Brain microvascular endothelial cell (primary cell): ENCODE data around the gene ZNF891.

Experiments
- DNase-seq: peaks from one replicate; pipeline ENCODE4 v3.0.0-alpha.2; 2020
- H3K27ac ChIP-seq: fragments of 250-450 bp; sonication (Bioruptor Pico); 2 replicates; pipeline ENCODE4 v1.5.1; 2020; ENCODE audit warnings: mild to moderate bottlenecking, moderate library complexity
- H3K27me3 ChIP-seq: fragments of 250-450 bp; sonication (Bioruptor Pico); replicated peaks from 2 replicates; pipeline ENCODE4 v1.5.1; 2020; ENCODE audit warnings: mild to moderate bottlenecking
- H3K36me3 ChIP-seq: fragments of 250-450 bp; sonication (Bioruptor Pico); replicated peaks from 2 replicates; pipeline ENCODE4 v1.5.1; 2020; ENCODE audit warnings: mild to moderate bottlenecking
- H3K4me3 ChIP-seq: 2 replicates; pipeline ENCODE4 v1.5.1; 2011; ENCODE audit warnings: low read depth, mild to moderate bottlenecking, control low read depth, low read length, moderate library complexity
- CTCF ChIP-seq: IDR thresholded peaks from 2 replicates; pipeline ENCODE4 v1.5.1; 2011; ENCODE audit warnings: low read depth, mild to moderate bottlenecking, moderate library complexity, low read length, control low read depth, inconsistent platforms; ENCODE audit errors: missing control alignments
- in situ Hi-C: cut with HindIII; loops from 2 replicates; pipeline ENCODE4 v1.10.0; 2017; ENCODE audit warnings: low sequenced_read_pairs, low pct_ligation_motif_present

Gene ZNF891

GRCh38 chr12:133058203-133059113 is 71.6 kb downstream of the ZNF891 start:
- H3K27me3 ChIP-seq = no peaks in the 10 kb centered on the region
- no peak for TF ChIP-seq CTCF
- H3K27ac ChIP-seq = no peak overlapping the region
- in situ Hi-C loops = no loop called here
- no peak for DNase-seq
- H3K4me3 ChIP-seq = no peak overlapping the region
- peaks cover 33% of the 10 kb centered on the region for H3K36me3 ChIP-seq

GRCh38 chr12:133057446-133057845 is 72.6 kb downstream of the ZNF891 start:
- Histone ChIP-seq H3K27me3 (no peaks in the 10 kb centered on the region), H3K27ac (no peak overlapping the region), H3K36me3 (peaks cover 41% of the 10 kb centered on the region), H3K4me3 (no peak overlapping the region)
- in situ Hi-C loops = no loop called here
- no peak for DNase-seq
- TF ChIP-seq CTCF = no peak
